ENCODE results near the gene TMEM183A. TPM values are rescaled to one million over a fixed set of nuclear protein-coding genes. Genes with fewer than 3 reads are reported as not detected.

The TMEM183A gene
- total RNA-seq, 4 donors from 2014 or later = 69.2 to 75.8 (median 72.8) TPM

GRCh38 chr1:203037509-203038190, 30.5 kb downstream of the TMEM183A start:
- no peak for TF ChIP-seq CTCF (IDR thresholded peaks at IDR 0.05)
- DNase-seq (ENCODE audit: low spot score) = peak; percentile 15
- peak; percentile 11 for ATAC-seq (ENCODE audit: low FRiP score)

- DNase-seq (ENCODE audit: low spot score) (peak; percentile 35), ATAC-seq (ENCODE audit: low FRiP score) (peak; percentile 80)
- no peak for TF ChIP-seq CTCF (IDR thresholded peaks at IDR 0.05)
Observed at GRCh38 chr1:203038217-203038741, 31.1 kb downstream of the TMEM183A start.

- TF ChIP-seq CTCF (IDR thresholded peaks at IDR 0.05) = peak in 1 of 3 donors; percentile 29
- DNase-seq (ENCODE audit: low spot score) (peak; percentile 43), ATAC-seq (ENCODE audit: low FRiP score) (peak; percentile 70)
Observed at GRCh38 chr1:203038891-203039608, 31.9 kb downstream of the TMEM183A start.

DNA sequence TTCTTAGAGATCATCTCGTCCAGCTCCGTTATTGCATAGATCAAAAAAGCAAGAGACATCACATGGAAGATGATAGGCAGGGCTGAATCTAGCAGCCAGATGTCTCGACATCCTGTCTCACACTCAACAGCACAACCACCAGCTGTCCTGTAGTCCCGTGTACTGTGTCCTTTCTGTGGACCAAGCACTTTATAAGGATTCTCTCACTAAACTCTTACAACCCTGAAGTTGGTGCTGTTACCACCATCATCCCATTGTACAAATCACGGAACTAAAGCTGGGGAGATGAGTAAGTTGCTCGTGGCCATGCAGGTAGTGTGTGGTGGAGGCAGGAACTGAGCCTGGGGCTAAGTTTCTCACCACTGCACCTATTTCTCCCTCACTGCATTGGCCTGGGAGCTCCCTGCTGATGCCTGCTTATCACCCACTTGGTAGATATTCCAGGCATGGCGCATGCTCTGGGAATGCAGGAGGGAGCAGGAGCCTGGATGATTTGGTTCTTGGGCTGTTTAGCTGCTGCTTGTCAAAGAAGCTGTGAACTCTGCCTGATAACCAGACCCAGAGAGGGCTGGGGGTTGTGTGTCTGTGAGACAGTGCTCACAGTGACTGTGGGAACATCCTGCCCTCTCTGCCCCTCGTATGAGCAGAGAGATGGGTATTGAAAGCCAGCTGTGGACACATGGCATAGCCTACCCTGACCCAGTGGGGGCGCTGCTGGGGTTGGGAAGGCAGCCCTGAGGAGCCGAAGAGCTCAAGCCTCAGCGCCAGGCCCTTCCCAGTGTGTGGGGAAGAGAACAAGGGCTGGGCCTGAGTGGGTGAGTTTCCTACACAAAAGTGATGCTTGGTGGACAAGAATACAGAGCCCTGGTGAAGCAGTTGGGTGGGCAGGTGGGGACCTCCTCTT, 32.7 kb downstream of the TMEM183A start:
- TF ChIP-seq CTCF (IDR thresholded peaks at IDR 0.05) = no peak
- DNase-seq (ENCODE audit: low spot score) (peak; percentile 14), ATAC-seq (ENCODE audit: low FRiP score) (no peak)

GRCh38 chr1:203040513-203041275, 33.5 kb downstream of the TMEM183A start:
- peak; percentile 4 for DNase-seq (ENCODE audit: low spot score)
- no peak for TF ChIP-seq CTCF (IDR thresholded peaks at IDR 0.05)
- ATAC-seq (ENCODE audit: low FRiP score) = no peak

DNA sequence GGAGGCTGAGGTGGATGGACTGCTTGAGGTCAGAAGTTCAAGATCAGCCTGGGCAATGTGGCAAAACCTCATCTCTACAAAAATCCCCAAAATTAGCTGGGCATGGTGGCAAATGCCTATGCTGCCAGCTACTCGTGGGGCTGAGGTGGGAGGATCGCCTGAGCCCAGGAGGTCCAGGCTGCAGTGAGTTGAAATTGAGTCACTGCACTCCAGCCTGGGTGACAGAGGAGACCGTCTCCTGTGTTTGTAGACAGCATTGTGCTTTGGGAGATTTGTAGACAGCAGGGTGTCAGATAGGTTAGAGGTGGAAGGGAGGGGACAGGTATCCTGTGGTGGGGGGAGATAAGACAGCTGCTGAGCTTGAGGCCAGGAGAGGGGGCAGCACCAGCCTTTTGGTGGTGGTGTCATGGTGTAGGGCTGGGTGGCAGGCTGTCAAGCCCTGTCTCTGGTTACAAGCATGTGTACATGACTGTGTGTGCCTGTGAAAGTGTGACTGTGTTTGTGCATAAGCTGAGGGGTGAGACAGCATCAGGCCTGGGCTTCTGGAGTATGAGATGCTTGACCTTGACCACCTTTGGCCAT, 34.3 kb downstream of the TMEM183A start:
- ATAC-seq (ENCODE audit: low FRiP score) (no peak), DNase-seq (ENCODE audit: low spot score) (peak; percentile 17)
- TF ChIP-seq CTCF (IDR thresholded peaks at IDR 0.05) = no peak

Measured in omental fat pad (tissue), 4 donors.